ENCODE data around the gene APPL1. TPM values are rescaled to one million over a fixed set of nuclear protein-coding genes. Genes with fewer than 3 reads are reported as not detected.

APPL1 gene
- total and polyA plus RNA-seq, 2 of the 8 experiments (the other 6 are each of a cell fraction or from before 2014, with no cell fraction given), result 9.4 to 34.4 TPM

DNA sequence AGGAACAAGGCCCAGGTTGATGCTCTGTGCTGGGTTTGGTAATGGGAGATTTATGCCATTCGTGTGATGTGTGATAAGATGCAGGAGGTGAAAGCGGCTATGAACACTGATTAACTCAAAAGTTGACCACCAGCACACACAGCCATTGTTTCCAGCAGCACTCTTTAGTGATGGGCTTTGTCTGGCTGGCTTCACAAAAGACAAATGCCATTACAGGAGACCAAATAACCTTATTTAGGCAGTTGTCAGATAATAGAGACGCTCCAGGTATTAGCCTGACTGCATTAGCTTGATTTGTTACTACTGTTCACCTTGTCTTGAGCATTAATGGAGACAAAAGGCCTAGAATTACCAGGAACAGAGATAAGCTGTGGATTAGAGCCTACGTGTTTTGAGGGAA lies 32.9 kb upstream of the APPL1 start (continued):
- TF ChIP-seq, protein P1, sequence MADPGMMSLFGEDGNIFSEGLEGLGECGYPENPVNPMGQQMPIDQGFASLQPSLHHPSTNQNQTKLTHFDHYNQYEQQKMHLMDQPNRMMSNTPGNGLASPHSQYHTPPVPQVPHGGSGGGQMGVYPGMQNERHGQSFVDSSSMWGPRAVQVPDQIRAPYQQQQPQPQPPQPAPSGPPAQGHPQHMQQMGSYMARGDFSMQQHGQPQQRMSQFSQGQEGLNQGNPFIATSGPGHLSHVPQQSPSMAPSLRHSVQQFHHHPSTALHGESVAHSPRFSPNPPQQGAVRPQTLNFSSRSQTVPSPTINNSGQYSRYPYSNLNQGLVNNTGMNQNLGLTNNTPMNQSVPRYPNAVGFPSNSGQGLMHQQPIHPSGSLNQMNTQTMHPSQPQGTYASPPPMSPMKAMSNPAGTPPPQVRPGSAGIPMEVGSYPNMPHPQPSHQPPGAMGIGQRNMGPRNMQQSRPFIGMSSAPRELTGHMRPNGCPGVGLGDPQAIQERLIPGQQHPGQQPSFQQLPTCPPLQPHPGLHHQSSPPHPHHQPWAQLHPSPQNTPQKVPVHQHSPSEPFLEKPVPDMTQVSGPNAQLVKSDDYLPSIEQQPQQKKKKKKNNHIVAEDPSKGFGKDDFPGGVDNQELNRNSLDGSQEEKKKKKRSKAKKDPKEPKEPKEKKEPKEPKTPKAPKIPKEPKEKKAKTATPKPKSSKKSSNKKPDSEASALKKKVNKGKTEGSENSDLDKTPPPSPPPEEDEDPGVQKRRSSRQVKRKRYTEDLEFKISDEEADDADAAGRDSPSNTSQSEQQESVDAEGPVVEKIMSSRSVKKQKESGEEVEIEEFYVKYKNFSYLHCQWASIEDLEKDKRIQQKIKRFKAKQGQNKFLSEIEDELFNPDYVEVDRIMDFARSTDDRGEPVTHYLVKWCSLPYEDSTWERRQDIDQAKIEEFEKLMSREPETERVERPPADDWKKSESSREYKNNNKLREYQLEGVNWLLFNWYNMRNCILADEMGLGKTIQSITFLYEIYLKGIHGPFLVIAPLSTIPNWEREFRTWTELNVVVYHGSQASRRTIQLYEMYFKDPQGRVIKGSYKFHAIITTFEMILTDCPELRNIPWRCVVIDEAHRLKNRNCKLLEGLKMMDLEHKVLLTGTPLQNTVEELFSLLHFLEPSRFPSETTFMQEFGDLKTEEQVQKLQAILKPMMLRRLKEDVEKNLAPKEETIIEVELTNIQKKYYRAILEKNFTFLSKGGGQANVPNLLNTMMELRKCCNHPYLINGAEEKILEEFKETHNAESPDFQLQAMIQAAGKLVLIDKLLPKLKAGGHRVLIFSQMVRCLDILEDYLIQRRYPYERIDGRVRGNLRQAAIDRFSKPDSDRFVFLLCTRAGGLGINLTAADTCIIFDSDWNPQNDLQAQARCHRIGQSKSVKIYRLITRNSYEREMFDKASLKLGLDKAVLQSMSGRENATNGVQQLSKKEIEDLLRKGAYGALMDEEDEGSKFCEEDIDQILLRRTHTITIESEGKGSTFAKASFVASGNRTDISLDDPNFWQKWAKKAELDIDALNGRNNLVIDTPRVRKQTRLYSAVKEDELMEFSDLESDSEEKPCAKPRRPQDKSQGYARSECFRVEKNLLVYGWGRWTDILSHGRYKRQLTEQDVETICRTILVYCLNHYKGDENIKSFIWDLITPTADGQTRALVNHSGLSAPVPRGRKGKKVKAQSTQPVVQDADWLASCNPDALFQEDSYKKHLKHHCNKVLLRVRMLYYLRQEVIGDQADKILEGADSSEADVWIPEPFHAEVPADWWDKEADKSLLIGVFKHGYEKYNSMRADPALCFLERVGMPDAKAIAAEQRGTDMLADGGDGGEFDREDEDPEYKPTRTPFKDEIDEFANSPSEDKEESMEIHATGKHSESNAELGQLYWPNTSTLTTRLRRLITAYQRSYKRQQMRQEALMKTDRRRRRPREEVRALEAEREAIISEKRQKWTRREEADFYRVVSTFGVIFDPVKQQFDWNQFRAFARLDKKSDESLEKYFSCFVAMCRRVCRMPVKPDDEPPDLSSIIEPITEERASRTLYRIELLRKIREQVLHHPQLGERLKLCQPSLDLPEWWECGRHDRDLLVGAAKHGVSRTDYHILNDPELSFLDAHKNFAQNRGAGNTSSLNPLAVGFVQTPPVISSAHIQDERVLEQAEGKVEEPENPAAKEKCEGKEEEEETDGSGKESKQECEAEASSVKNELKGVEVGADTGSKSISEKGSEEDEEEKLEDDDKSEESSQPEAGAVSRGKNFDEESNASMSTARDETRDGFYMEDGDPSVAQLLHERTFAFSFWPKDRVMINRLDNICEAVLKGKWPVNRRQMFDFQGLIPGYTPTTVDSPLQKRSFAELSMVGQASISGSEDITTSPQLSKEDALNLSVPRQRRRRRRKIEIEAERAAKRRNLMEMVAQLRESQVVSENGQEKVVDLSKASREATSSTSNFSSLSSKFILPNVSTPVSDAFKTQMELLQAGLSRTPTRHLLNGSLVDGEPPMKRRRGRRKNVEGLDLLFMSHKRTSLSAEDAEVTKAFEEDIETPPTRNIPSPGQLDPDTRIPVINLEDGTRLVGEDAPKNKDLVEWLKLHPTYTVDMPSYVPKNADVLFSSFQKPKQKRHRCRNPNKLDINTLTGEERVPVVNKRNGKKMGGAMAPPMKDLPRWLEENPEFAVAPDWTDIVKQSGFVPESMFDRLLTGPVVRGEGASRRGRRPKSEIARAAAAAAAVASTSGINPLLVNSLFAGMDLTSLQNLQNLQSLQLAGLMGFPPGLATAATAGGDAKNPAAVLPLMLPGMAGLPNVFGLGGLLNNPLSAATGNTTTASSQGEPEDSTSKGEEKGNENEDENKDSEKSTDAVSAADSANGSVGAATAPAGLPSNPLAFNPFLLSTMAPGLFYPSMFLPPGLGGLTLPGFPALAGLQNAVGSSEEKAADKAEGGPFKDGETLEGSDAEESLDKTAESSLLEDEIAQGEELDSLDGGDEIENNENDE (IDR thresholded peaks at IDR 0.05; ENCODE audit: insufficient replicate concordance, low read length), result no peak
- TF ChIP-seq, protein P2, sequence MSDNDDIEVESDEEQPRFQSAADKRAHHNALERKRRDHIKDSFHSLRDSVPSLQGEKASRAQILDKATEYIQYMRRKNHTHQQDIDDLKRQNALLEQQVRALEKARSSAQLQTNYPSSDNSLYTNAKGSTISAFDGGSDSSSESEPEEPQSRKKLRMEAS (IDR thresholded peaks at IDR 0.05), result no peak
- TF ChIP-seq YY1 (IDR thresholded peaks at IDR 0.05; ENCODE audit: low read depth, low read length) (no peak), SP1 (IDR thresholded peaks at IDR 0.05; ENCODE audit: low read depth, low read length) (no peak), KDM1A (IDR thresholded peaks at IDR 0.05; ENCODE audit: borderline replicate concordance, low read length) (no peak), JUND (IDR thresholded peaks at IDR 0.05; ENCODE audit: low read length) (no peak), BRCA1 (IDR thresholded peaks at IDR 0.05; ENCODE audit: low read depth, low read length) (no peak)
- TF ChIP-seq, protein P3, sequence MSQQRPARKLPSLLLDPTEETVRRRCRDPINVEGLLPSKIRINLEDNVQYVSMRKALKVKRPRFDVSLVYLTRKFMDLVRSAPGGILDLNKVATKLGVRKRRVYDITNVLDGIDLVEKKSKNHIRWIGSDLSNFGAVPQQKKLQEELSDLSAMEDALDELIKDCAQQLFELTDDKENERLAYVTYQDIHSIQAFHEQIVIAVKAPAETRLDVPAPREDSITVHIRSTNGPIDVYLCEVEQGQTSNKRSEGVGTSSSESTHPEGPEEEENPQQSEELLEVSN (IDR thresholded peaks at IDR 0.05), result no peak
- TF ChIP-seq, protein P4, sequence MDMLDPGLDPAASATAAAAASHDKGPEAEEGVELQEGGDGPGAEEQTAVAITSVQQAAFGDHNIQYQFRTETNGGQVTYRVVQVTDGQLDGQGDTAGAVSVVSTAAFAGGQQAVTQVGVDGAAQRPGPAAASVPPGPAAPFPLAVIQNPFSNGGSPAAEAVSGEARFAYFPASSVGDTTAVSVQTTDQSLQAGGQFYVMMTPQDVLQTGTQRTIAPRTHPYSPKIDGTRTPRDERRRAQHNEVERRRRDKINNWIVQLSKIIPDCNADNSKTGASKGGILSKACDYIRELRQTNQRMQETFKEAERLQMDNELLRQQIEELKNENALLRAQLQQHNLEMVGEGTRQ (IDR thresholded peaks at IDR 0.05; ENCODE audit: low read length), result no peak

All from H1 (cell line).